Breast epithelium (tissue), 4 donors: Measurements from ENCODE around the gene TRIP6. TPM values are rescaled to one million over a fixed set of nuclear protein-coding genes. Genes with fewer than 3 reads are reported as not detected.
A peak's percentile ranks its signal among the peaks of the same experiment; 100 is the strongest.

Experiments
- DNase-seq, 2 donors: peaks; one replicate each; pipeline ENCODE4 v3.0.0-alpha.2; 2019; ENCODE audit warnings: low spot score in 2 of 2
- H3K27ac ChIP-seq, 2 donors: fragments of 200-600 bp; sonication (generic) in 1 of 2; one replicate each; pipeline ENCODE4 v1.5.1; 2016 to 2019; ENCODE audit warnings: mild to moderate bottlenecking in 1 of 2
- H3K27me3 ChIP-seq, 2 donors: fragments of 200-600 bp; sonication (generic) in 1 of 2; one replicate each; pipeline versions ENCODE4 v1.5.1 to v1.6.0; 2017 to 2019; ENCODE audit warnings: control low read depth in 1 of 2, mild to moderate bottlenecking in 1 of 2
- H3K36me3 ChIP-seq: fragments of 200-600 bp; one replicate; pipeline ENCODE4 v1.5.1; 2019
- H3K4me1 ChIP-seq, 2 donors: fragments of 200-600 bp; sonication (generic); one replicate each; pipeline ENCODE4 v1.5.1; 2016 to 2019; ENCODE audit warnings: control low read depth in 1 of 2
- H3K4me3 ChIP-seq, 3 donors: fragments of 200-600 bp; sonication (generic); 1 replicate in 2 of 3; 2 replicates in 1 of 3; pipeline ENCODE4 v1.5.1; 2016 to 2019; ENCODE audit warnings: mild to moderate bottlenecking in 3 of 3, moderate library complexity in 2 of 3
- H3K9me3 ChIP-seq, 2 donors: fragments of 200-600 bp; sonication (generic) in 1 of 2; one replicate each; pipeline ENCODE4 v1.5.1; 2016 to 2019; ENCODE audit warnings: control low read depth in 1 of 2
- POLR2A ChIP-seq: fragments of 450-650 bp; IDR thresholded peaks from one replicate; pipeline ENCODE4 v1.6.1; 2016; ENCODE audit warnings: antibody characterized with exemption, mild to moderate bottlenecking, moderate library complexity
- POLR2AphosphoS5 ChIP-seq, 3 donors: sonication (generic); formaldehyde crosslinking; IDR thresholded peaks; one replicate each; pipeline ENCODE4 v1.6.1; 2017; ENCODE audit warnings: antibody characterized with exemption in 3 of 3
- intact Hi-C: fragments of 100-400 bp; cut with DNase I; formaldehyde crosslinking; loops from one replicate; pipeline ENCODE4 v1.15.1; 2023; ENCODE audit warnings: low total_unique reads
- total RNA-seq, 3 donors: library from RNA; depleted of rRNA; stranded (reverse); fragments of >200 nt; gene quantifications; one replicate each; pipeline ENCODE4 v1.1.0, GENCODE V29; 2016
- TF ChIP-seq, protein P1 (sequence below), 3 donors: fragments of 450-650 bp; IDR thresholded peaks; one replicate each; pipeline ENCODE4 v1.5.1; 2016 to 2017; ENCODE audit warnings: antibody characterized with exemption in 3 of 3, mild to moderate bottlenecking in 3 of 3, moderate library complexity in 3 of 3

The TRIP6 gene, protein sequence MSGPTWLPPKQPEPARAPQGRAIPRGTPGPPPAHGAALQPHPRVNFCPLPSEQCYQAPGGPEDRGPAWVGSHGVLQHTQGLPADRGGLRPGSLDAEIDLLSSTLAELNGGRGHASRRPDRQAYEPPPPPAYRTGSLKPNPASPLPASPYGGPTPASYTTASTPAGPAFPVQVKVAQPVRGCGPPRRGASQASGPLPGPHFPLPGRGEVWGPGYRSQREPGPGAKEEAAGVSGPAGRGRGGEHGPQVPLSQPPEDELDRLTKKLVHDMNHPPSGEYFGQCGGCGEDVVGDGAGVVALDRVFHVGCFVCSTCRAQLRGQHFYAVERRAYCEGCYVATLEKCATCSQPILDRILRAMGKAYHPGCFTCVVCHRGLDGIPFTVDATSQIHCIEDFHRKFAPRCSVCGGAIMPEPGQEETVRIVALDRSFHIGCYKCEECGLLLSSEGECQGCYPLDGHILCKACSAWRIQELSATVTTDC
- 10 to 100 TPM; 45.3 to 62.8 (median 49.8) TPM for total RNA-seq

DNA sequence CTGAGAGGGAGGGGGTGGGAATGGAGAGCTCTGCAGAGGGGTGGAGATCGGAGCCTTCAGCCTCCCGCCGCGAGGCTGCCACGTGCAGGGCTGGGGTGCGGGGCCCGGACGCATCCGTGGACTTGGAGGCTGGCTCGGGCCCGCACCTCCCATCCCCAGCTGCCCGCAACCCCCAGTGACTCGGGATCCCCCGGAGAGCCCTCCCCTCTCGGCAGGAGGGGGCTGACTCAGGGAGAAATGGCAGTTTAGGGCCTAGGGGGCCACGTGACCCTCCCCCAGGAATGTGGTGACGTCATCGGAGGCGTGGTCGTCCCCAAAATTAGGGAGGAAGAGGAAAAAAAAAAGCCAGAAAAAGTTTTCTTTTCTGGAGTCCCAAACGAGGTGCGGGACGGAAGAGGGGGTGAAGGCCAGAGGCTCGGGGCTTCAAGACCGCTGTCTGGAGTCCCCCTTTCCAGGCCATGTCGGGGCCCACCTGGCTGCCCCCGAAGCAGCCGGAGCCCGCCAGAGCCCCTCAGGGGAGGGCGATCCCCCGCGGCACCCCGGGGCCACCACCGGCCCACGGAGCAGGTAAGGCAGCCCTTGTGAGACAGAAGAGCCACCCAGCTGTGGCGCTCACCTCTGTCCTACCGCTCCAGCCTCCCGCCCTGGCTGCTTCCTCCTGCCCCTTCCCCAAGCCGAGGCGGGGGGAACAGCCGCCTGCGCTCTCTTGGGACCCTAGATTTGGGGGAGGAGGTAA is at the start of gene TRIP6:
TRIP6 (plus strand) TSS at position 348 of the 736 bp plus-strand sequence; CDS start at position 459, 111 bp downstream.
- peak within 1 kb of the TSS; percentile 88 to 98 (median 97) for H3K4me3 ChIP-seq
- no peak for TF ChIP-seq POLR2A
- peak in 2 of 3 donors; percentile 58 to 73 for TF ChIP-seq POLR2AphosphoS5 (IDR thresholded peaks at IDR 0.05)
- H3K9me3 ChIP-seq = no peaks in the 10 kb centered on the region
- no peaks in the 10 kb centered on the region for H3K27me3 ChIP-seq
- H3K27ac ChIP-seq = peak within 1 kb of the TSS; percentile 99 to 100
- peak; percentile 88 to 90 for DNase-seq
- H3K36me3 ChIP-seq = no peaks in the 10 kb centered on the region
- intact Hi-C loops = loop anchor here (10.0 kb wide), 1 partner anchor 162 kb away; the partner anchor contains the start of gene POP7
- peaks cover 12 to 18% of the 10 kb centered on the region in 2 donors for H3K4me1 ChIP-seq

DNA sequence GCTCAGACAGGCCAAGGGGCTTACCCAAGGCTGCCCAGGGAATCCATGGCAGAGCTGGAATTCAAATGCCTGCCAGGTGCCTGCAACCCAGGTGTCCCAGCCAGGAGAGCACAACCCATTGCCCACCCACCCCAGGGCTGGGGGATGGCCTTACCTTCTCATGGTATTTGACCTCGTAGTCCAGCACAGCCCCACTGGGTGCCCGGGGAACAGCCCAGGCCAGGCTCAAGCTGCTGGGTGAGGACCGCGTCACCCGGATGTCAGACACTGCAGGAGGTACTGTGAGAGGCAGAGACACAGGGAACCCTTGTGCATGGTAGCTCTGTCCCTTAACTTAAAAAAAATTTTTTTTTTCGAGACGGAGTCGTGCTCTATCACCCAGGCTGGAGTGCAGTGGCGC is 48.8 kb upstream of the TRIP6 start:
- DNase-seq = no peak
- TF ChIP-seq, protein P1, sequence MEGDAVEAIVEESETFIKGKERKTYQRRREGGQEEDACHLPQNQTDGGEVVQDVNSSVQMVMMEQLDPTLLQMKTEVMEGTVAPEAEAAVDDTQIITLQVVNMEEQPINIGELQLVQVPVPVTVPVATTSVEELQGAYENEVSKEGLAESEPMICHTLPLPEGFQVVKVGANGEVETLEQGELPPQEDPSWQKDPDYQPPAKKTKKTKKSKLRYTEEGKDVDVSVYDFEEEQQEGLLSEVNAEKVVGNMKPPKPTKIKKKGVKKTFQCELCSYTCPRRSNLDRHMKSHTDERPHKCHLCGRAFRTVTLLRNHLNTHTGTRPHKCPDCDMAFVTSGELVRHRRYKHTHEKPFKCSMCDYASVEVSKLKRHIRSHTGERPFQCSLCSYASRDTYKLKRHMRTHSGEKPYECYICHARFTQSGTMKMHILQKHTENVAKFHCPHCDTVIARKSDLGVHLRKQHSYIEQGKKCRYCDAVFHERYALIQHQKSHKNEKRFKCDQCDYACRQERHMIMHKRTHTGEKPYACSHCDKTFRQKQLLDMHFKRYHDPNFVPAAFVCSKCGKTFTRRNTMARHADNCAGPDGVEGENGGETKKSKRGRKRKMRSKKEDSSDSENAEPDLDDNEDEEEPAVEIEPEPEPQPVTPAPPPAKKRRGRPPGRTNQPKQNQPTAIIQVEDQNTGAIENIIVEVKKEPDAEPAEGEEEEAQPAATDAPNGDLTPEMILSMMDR (IDR thresholded peaks at IDR 0.05) = no peak
- no peak for TF ChIP-seq POLR2A
- no peak for TF ChIP-seq POLR2AphosphoS5 (IDR thresholded peaks at IDR 0.05)
- Histone ChIP-seq H3K27ac (no peak overlapping the region), H3K4me3 (no peak overlapping the region), H3K9me3 (no peaks in the 10 kb centered on the region), H3K36me3 (no peaks in the 10 kb centered on the region), H3K27me3 (no peaks in the 10 kb centered on the region), H3K4me1 (no peaks in the 10 kb centered on the region)
- intact Hi-C loops = no loop called here

DNA sequence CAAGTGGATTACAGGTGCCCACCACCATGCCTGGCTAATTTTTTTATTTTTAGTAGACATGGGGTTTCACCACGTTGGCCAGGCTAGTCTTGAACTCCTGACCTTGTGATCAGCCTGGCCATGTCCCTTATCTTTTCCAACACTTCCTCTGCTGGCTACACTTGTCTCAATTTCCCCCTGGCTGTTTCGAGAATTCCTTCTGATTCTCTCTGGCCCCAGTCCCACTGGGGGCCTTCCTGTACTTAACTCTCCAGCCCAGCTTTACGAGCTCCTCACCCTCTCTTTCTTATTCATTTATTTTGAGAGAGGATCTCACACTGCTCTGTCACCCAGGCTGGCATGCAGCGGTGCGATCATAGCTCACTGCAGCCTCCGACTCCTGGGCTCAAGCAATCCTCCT is 48.4 kb upstream of the TRIP6 start:
- H3K9me3 ChIP-seq = no peaks in the 10 kb centered on the region
- no peaks in the 10 kb centered on the region for H3K27me3 ChIP-seq
- H3K4me3 ChIP-seq = no peak overlapping the region
- no peaks in the 10 kb centered on the region for H3K4me1 ChIP-seq
- no peak for DNase-seq
- intact Hi-C loops = loop anchor here (1.0 kb wide), 1 partner anchor 41 kb away; no protein-coding TSS in a partner anchor
- H3K27ac ChIP-seq = no peak overlapping the region
- H3K36me3 ChIP-seq = no peaks in the 10 kb centered on the region
- TF ChIP-seq POLR2AphosphoS5 (IDR thresholded peaks at IDR 0.05) = no peak
- TF ChIP-seq, protein P1 (IDR thresholded peaks at IDR 0.05) = no peak
- no peak for TF ChIP-seq POLR2A

DNA sequence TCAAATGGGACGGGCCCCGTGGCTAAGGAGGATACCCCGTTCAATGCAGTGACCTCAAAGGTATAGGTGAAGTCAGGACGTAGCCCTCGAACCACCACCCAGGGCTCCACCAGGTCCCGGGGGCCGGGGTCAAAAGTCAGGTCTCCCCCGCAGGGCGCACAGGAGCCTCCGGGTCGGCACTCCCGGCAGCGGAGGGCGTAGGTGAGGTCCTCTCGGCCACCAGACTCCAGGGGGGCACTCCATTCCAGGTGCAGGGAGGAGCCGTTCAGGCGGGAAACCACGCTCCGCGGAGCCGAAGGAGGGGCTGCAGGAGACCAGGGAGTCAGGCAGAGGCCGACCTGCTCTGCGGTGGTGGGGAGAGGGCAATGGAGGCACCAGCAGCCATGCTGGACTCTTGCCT is 47.6 kb upstream of the TRIP6 start:
- DNase-seq = no peak
- TF ChIP-seq, protein P1 (IDR thresholded peaks at IDR 0.05) = no peak
- no peak overlapping the region for H3K4me3 ChIP-seq
- no peak overlapping the region for H3K27ac ChIP-seq
- H3K36me3 ChIP-seq = no peaks in the 10 kb centered on the region
- H3K27me3 ChIP-seq = no peaks in the 10 kb centered on the region
- intact Hi-C loops = loop anchor here (1.0 kb wide), 1 partner anchor 41 kb away; no protein-coding TSS in a partner anchor
- H3K9me3 ChIP-seq = no peaks in the 10 kb centered on the region
- no peaks in the 10 kb centered on the region for H3K4me1 ChIP-seq

DNA sequence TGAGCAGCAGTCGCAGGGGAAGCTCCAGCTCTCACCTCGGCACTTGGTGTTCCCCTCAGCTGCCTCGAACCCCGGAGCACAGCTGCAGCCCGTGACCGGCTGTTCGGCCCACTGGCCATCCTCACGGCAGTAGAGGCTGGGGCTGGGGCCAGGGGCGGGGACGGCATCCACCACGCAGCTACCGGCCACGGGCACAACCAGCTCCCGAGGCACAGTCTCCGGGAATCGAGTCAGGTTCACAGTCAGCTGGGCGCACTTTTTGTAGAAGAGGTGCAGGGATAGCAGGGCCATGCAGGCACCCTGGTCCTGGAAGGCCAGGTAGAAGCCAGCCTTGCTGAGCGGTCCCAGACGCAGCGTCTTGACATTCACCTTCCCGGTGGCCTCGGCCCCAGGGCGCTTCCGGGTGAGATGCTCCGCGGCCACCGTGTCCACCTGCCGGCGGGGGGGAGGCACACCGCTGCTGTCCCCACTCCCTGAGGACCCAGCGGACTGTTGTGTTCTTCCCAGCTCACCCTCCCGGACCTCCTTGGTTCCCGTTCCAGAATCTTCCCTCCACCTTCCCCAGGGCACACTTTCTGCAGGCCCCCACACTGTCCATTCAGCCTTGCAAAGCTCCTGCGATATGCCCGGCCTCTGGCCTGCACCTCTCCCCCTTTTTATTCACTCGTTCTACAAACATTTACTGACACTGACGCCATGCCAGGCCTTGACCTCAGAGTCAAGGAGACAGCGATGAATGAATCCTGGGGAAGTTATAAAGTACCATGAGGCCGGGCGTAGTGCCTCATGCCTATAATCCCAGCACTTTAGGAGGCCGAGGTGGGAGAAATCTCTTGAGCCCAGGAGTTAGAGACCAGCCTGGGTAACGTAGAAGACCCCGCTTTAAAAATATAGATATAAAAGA is 44.7 kb upstream of the TRIP6 start:
- Histone ChIP-seq H3K27me3 (no peaks in the 10 kb centered on the region), H3K36me3 (no peaks in the 10 kb centered on the region), H3K4me1 (no peaks in the 10 kb centered on the region), H3K27ac (no peak overlapping the region), H3K4me3 (no peak overlapping the region), H3K9me3 (no peaks in the 10 kb centered on the region)
- DNase-seq = no peak
- intact Hi-C loops = no loop called here
- TF ChIP-seq, protein P1 (IDR thresholded peaks at IDR 0.05) = no peak
- TF ChIP-seq POLR2A = no peak
- no peak for TF ChIP-seq POLR2AphosphoS5 (IDR thresholded peaks at IDR 0.05)
